ENCODE data around the gene EFNA2.
A peak's percentile ranks its signal among the peaks of the same experiment; 100 is the strongest.

Gene EFNA2

DNA sequence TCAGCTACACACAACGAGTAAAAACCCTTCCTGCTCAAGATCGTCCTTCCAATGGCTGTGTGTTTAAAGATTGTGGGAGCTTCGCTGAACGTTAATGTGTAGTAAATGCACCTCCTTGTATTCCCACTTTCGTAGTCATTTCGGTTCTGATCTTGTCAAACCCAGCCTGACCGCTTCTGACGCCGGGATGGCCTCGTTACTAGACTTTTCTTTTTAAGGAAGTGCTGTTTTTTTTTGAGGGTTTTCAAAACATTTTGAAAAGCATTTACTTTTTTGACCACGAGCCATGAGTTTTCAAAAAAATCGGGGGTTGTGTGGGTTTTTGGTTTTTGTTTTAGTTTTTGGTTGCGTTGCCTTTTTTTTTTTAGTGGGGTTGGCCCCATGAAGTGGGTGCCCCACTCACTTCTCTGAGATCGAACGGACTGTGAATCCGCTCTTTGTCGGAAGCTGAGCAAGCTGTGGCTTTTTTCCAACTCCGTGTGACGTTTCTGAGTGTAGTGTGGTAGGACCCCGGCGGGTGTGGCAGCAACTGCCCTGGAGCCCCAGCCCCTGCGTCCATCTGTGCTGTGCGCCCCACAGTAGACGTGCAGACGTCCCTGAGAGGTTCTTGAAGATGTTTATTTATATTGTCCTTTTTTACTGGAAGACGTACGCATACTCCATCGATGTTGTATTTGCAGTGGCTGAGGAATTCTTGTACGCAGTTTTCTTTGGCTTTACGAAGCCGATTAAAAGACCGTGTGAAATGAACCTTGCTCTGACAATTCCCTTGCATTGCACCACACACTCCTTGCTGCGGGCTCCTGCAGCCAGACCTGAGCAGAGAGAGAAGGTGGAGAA, 13.0 kb upstream of the EFNA2 start:
- no peak for DNase-seq (ENCODE audit: low read depth, low spot score)

DNA sequence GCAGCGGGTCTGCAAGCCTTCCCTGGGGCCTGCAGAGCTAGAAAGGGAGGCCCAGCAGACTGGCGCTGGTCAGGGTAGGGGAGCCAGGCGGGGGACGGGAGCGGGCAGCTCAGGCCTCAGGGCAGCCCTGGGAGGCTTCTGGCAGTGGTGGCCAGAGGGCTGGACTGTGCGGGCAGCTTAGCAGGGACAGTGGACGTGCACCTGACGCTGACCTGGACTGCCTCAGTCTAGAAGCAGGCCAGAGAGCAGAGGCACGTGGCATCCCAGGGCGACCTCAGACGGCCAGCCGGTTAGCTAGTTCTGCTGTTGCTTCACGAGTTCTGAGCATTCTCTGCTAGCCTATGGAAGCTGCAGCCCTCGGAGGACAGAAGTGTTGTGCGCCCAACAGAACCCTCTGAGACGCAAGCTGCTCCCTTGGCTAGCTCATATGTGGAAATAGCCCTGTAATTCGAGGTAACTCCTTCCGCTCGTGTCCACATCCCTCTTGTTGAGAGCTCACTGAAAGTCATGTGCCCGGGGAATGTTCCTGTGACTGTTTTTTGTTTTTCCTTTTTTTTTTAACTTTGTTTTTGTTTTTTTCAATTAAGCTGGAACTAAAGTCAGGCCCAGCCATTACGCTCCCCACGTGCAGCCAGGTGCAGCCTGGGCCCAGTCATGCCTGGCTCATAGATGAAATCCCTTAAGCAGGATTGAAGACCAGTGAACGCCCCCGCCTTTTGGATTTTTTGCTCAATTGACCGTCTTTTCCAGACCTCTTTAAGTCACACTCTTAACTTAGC, 12.2 kb upstream of the EFNA2 start:
- no peak for DNase-seq (ENCODE audit: low read depth, low spot score)

DNA sequence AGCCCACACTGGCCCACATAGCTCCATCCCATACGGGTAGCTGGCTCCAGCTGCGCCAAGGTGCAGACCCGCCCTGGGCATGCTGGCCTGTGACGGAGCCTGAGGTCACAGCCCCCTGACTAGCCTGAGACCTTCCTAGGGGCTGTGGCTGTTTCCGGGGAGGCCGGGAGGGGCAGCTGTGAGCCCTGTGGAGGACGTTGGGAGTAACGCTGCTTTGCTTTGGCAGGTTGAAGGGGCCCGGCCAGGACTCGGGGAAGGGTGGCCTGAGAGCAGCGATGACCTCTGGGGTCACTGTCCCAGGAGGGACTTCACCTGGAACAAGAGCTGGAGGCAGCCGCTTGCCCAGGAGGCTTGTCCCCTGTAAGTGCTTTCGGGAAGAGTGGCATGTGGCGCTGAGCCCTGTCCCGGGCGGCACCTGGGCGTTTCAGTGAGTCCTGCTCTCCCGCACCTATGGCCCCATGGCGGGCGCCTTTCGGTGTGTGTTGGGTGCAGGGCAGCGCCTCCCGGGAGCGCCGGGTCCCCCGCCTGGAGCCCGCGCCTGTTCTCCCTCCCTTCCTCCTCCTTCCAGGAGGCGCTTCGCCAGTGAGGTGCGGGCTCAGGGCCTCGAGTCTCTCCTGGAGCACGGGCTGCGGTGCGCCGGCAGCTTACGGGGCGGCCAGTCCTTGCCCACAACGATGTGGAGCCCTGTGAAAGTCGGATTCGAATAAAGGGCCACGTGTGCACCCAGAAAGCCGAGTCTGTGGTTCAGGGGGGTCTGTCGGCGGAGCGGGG, 11.4 kb upstream of the EFNA2 start:
- no peak for DNase-seq (ENCODE audit: low read depth, low spot score)

DNA sequence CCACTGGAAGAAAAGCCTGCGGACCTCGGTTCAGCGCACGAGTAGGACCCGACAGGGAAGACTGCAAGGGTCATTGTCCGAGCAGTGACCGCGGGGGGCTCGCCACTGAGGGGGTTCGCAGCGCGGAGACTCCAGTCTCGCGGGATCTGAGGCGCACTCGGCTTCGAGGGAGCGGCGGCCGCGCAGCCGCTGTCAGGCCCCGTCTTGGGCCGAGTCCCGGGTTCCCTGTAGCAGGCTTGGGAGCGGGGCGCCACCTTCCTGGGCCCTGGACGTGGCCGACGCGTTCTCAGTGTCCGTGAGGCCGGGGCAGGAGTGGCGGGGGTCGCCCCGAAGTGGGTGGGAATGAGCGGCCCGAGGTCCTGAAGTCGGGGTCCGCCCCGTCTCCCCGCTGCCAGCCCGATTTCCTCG, 10.8 kb upstream of the EFNA2 start:
- DNase-seq (ENCODE audit: low read depth, low spot score) = no peak

DNA sequence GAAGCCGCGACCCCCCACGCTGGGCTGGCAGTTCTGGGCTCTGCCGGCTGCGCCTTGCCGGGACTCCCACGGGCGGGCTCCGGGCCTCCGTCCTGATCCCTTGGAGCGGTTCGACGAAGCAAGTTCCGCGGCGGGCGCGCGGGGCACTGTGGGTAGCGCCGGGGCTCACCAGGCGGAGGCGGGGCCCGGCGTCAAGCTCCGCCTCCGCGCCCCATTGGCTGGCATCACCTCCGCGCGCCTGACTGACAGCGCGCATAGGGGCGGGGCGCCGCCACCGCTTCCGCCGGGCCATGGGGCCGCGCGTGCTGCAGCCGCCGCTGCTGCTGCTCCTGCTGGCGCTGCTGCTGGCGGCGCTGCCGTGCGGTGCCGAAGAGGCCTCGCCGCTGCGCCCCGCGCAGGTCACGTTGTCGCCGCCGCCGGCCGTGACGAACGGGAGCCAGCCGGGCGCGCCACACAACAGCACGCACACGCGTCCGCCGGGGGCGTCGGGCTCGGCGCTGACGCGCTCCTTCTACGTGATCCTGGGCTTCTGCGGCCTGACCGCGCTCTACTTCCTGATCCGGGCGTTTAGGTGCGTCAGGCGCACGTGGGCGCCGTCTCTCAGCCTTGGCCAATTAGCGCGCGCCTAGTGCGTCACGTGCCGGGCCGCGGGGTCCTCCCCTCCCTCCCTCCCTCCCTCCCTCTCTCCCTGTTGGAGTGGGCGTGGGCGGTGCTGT, 10.3 kb upstream of the EFNA2 start, which contains the start of gene FAM174C:
Gene FAM174C (plus strand): TSS at position 271 of the 716 bp plus-strand sequence. CDS start 20 bp downstream, at position 291.
- DNase-seq (ENCODE audit: low read depth, low spot score) = peak; percentile 92

DNA sequence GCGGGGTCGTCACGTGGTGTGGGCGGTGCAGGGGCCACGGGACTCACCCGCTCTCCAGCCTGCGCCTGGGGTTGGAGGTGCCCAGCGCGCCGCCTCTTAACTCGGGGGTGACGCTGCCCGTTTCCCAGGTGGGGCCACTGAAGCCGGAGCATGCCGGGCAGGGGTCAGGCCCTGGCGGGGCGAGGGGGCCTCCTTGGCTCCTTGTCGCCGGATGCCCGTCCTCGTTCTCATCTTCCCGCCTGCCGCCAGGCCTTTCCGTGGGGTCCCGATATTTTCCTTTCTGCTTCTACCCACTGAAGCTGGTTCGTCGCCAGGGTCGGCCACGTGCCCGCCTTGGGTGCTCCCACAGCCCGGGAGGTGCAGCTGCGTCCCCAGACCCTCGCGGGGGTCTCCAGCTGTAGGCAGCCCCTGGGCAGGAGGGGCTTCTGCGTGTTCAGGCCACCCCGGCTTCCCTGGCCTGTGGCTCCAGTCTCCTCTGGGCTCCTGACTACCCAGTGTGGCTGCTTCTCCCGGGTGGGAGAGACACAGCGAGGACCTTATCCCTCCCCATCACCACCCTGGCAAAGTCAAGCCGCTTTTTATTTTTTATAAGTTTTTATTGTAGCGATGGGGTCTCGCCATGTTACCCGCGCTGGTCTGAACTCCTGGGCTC, 9.6 kb upstream of the EFNA2 start:
- no peak for DNase-seq (ENCODE audit: low read depth, low spot score)

DNA sequence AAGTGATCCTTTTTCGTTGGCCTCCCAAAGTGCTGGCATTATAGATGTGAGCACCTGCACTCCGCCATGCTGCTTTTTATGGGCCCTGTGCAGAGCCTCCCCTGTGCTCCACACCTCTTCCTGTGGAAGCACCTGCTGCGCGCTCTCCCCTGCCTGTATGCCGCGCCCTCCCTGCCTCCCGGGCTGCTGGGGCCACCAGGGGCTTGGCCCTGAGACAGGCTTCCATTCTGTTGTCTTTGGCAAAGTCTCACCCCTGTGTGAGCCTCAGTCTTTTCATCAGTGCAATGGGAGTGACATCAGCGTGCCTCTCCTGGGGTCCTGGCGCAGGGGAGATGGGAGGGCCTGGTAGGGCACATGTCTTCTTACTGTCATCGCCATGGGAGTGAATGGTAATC, 9.0 kb upstream of the EFNA2 start:
- DNase-seq (ENCODE audit: low read depth, low spot score) = no peak

DNA sequence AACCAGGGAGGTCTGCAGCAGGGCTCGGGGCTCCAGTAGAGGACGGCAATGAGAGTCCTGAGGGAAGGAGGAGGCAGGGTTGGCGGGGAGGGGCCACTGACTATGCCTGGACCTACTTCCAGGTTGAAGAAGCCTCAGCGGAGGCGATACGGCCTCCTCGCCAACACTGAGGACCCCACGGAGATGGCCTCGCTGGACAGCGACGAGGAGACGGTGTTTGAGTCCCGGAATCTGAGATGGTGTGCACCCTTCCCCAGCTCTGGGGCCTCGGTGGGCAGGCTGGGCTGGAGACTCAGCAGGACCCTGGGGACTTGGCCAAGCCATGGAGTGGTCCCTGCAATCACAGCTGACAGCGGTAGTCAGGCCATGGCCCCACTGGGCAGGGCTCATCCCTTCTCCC, 8.6 kb upstream of the EFNA2 start:
- DNase-seq (ENCODE audit: low read depth, low spot score) = no peak

DNA sequence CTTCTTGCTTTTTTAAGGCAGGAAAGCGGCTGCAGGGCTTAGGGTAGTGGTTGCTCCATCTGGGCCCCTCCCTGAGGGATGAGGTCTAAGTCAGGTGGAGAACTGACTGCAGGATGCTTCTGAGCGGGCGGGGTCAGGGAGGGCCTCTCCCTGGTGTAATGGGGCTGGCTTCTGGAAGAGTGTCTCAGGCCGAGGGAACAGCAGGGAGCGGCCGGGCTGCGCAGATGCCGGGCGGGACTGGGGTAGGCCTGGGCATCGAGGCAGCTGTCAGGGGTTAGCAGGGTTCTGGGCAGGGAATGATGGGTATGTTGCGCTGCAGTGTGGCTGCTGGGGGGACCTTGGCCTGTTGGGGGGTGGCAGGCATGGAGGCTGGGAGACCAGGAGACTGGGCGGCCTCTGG, 7.6 kb upstream of the EFNA2 start:
- DNase-seq (ENCODE audit: low read depth, low spot score) = no peak

DNA sequence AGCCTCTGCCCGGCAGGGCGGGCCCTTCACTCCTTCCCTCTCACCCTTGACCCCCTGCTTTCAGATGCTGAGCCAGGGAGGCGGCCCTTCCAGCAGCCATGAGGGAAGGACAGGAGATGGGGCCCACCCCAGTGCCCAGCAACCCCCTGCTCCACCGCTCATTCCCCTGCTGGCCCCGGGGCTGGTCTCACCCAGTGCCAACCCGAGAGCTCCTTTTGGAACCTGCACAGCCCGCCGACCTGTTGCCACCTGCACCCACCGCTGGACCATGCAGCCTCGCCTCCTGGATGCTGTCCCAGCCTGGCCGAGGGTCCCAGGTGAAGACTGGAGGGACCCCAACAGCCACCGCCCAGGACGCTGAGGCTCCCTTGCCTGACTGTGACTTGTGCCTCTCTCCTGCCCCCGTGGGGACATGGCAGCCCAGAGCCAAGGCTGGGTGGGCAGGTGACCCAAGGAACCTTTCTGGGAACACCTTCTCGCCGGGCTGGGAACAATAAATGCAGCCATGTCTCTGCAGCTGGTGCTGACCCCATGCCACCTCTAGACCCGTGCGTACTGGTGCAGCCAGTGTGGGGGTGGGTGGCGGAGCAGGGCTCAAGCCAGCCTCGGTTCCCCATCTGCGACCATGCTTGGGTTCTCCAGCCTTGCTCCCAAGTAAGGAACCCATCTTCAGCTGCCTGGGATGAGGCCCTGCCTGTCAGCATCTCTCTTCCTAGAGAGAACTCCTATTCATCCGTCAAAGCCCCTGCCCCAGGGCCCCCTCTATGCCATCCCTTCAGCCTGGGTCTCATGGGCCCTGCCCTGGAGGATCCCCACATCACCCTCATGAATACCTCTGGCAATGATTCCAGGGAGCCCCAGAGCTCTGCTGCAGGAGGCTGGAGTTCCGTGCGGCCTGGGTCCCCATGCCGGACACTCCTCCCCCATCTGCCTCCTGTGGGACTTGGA, 6.7 kb upstream of the EFNA2 start:
- DNase-seq (ENCODE audit: low read depth, low spot score) = no peak

DNA sequence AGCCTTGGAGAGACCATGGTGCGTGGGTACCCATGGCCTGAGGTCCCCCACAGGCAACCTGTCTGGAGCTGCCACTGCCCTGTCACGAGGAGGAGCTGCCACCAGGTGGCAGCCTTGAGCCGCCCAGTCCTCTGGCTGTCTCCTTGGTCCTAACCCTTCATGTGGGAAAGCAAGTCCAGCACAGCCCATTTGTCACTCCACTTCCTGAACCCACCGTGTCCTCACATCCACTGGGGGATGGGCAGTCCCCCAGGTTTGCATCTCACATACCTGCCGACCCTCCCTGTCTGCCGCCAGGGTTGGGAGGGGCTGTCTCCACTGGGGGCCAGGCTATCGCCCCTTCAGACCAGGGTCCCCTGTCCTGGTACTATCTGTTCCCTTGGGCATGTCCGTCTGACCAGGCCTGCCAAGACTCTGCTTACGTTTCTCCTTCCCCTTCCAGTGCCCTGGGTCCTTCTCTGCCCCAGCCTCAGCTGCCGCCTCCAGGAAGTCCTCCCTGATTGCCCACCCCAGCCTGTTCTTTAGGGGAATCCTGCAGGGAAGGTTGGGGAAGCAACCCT, 5.8 kb upstream of the EFNA2 start:
- no peak for DNase-seq (ENCODE audit: low read depth, low spot score)

DNA sequence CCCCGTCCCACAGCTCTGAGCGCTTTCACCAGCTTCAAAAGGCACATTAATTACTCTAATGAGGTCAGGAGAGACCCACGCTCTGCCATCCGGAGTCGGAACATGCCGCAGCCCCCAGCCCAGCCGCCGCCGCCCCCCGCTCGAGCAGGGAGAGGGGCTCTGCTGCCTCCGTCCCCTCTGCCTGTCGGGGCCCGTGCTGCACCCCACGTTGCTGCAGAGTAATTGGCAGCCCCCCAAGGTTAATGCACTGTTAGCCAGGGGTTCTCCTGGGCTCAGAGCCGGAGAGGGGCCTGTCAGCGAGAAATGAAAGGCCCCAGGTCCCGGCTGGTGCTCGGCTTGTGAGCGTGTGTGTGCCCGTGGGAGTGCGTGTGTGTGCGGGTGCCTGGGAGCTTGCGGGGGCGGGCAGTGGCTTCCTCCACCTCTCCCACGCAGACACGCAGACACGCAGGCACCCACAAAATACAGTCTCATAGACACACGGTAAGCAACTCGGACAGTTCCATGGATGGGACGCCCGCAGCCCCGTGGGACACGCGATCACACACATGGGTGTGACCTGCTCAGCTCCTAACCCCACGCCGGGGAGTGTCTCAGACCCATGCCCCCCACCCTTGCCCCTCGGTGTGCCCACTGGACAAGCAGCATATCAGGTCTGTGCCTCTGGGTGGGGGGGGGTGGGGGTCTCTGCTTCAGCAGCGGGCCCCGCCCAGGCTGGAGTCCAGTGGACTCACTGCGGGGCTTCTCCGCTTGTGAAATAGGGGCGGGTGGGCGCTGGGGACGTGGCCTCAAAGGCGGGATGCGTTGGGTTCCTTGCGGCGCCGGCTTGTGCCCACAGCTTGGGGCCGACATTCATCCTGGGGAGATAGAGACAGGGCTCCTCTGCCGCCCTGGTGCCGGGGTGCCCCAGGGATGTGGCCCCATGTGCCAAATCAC, 4.8 kb upstream of the EFNA2 start:
- no peak for DNase-seq (ENCODE audit: low read depth, low spot score)

DNA sequence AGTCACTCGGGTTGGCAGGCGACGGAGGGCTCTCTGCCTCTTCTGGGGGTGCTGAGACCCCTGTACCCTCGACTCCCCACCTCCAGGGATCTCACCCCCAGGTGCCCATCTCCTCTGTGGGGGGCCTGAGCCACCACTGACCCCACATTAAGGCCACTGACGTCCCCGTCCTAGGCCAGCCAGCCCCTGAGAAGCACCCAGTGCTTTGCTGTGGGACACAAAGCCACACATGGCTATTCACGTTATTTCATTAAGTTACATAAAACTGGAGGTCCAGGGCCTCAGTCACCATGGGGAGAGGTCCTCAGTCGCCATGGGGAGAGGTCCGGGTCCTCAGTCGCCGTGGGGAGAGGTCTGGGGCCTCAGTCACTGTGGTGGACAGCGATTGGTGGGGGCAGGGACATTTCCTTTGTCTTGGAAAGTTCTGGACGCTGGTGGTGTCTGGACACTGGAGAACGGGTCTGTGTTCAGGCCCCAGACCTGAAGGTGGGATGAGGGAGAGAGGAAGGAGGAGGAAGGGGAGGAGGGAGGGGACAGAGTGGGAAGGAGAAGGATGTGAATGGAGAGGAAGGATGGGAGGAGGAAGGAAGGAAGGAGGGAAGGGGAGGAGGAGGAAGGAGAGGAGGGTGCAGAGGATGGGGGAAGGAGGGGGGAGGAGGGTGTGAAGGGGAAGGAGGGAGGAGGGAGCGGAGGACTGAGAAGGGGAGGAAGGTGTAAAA, 3.9 kb upstream of the EFNA2 start:
- DNase-seq (ENCODE audit: low read depth, low spot score) = no peak

DNA sequence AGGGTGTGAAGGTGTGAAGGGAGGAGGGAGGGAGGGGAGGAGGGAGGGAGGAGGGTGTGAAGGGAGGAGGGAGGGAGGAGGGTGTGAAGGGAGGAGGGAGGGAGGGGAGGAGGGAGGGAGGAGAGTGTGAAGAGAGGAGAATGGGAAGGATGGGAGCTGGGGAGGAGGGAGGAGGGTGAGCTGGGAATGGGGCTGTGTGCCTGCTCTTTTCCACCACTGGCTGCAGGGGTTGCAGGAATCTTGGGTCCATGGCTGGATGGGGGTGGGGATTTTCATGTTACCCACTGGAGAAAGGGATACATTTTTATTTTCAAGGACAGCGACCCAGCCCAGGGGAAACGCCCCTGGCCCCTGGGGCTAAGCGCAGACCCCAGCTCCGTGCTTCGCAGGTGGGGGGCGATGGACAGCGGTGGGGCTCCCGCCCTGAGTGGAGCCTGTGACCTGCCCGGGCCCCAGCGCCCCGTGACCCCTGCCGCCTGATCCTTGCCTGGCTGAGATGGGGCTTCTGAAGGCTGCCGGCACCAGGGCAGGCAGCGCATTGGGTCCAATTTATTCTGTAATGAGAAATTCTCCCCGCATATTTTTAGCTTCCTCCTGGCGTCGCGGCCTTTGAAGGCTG, 3.0 kb upstream of the EFNA2 start:
- DNase-seq (ENCODE audit: low read depth, low spot score) = no peak

DNA sequence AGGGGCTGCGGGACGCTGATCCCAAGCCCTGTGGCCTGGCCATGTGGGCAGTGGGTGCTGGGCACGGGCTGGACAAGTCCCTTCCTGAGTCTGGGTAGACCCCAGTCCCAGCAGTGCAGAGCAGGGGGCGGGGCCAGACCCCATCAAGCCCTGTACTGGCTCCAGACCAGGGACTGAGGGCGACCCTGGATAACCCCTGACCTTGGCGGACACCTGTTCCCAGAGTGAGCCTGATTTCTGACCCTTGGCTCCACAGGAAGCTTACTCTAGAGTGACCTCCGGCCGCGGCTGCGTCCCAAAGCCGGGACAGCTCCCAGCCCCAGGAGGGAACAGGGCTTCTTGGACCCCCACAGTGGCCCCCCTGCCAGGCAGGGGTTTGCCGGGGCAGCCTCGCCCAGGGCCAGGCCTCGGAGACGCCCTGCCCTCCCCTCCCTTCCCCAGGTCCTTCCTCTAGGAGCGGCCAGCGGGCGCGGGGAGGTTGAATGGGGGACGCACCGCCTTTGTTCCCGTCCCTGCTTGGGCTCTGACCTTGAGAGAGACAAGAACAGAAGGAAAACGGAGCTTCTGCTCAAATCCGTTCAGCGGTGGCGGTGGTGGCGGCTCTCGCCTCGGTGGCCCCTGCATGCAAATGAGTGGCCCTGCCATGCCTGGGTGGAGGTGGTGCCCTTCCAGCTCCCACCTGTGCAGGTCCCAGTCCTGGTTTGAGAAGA, 2.3 kb upstream of the EFNA2 start:
- no peak for DNase-seq (ENCODE audit: low read depth, low spot score)

DNA sequence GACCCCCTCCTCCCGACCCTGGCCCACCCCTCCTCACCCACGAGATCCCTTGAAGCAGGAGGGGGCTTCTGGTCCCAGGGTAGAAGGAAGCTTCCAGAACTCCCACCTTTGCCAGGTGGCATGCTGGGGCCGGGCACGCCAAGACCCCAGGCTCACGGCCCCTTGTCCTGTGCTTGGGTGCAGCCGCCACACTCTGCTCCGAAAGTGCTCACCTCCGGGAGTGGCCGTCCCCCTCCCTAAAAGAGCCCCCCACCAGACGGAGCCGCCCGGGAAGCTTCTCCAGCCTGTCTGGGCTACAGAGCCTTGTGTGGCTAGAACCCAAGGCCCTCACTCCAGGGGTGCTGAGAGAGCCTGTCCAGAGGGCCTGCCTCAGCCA, 1.8 kb upstream of the EFNA2 start:
- no peak for DNase-seq (ENCODE audit: low read depth, low spot score)
